HG03066 (cell line): Measurements from ENCODE around the gene SRC.

Source experiments
- ATAC-seq: cut with Tn5 transposase; IDR thresholded peaks from one replicate; pipeline ENCODE4 v1.9.1; 2021; ENCODE audit warnings: low read depth; ENCODE audit not compliant: unreplicated experiment

Gene SRC

GRCh38 chr20:37420610-37421009, 74.7 kb downstream of the SRC start:
- no peak for ATAC-seq

- ATAC-seq, result no peak
These were observed 75.3 kb downstream of the SRC start for GRCh38 chr20:37421060-37421905.

GRCh38 chr20:37421988-37422387, 76.0 kb downstream of the SRC start:
- ATAC-seq, result no peak

GRCh38 chr20:37422791-37423286, 76.9 kb downstream of the SRC start:
- no peak for ATAC-seq

GRCh38 chr20:37423545-37423944, 77.6 kb downstream of the SRC start:
- no peak for ATAC-seq

GRCh38 chr20:37424062-37424851, 78.3 kb downstream of the SRC start:
- no peak for ATAC-seq

- no peak for ATAC-seq
These were observed 79.2 kb downstream of the SRC start for GRCh38 chr20:37425103-37425625.

- no peak for ATAC-seq
These were observed 80.2 kb downstream of the SRC start for GRCh38 chr20:37426106-37426505.

GRCh38 chr20:37426978-37427377, 81.0 kb downstream of the SRC start:
- ATAC-seq, result no peak

- no peak for ATAC-seq
These were observed 84.1 kb downstream of the SRC start for GRCh38 chr20:37430044-37430443.

GRCh38 chr20:37430778-37431460, 85.0 kb downstream of the SRC start:
- no peak for ATAC-seq

GRCh38 chr20:37431786-37432185, 85.8 kb downstream of the SRC start:
- ATAC-seq, result no peak

GRCh38 chr20:37432606-37433005, 86.7 kb downstream of the SRC start:
- ATAC-seq, result no peak

GRCh38 chr20:37435607-37436006, 89.7 kb downstream of the SRC start:
- ATAC-seq, result no peak

GRCh38 chr20:37436527-37437186, 90.7 kb downstream of the SRC start:
- ATAC-seq, result no peak

GRCh38 chr20:37437676-37438075, 91.7 kb downstream of the SRC start:
- no peak for ATAC-seq

- no peak for ATAC-seq
These were observed 92.7 kb downstream of the SRC start for GRCh38 chr20:37438464-37439222.

GRCh38 chr20:37439223-37439933, 93.4 kb downstream of the SRC start:
- no peak for ATAC-seq

GRCh38 chr20:37441023-37441422, 95.1 kb downstream of the SRC start:
- ATAC-seq, result no peak
